IMR-90 (cell line): ENCODE measurements around the gene METTL1. TPM values are rescaled to one million over a fixed set of nuclear protein-coding genes. Genes with fewer than 3 reads are reported as not detected.

Experiments used
- ATAC-seq: fragments of 200-7000 bp; cut with Tn5 transposase; 2 replicates; pipeline ENCODE4 v1.9.1; 2020; ENCODE audit warnings: low read depth, mild to moderate bottlenecking, moderate library complexity
- BruUV-seq: library from RNA; stranded (reverse); fragments of 400-500 nt; replicated peaks from 2 replicates; lab custom pipeline; 2021; lab: Mats Ljungman, UMichigan
- CTCF ChIA-PET: fragments of 300-600 bp; formaldehyde crosslinking; extraction: SDS; loops from one replicate; lab custom pipeline; 2021; ENCODE audit warnings: antibody characterized with exemption; lab: Yijun Ruan, JAX
- POLR2A ChIA-PET: fragments of 300-600 bp; sonication (Branson Sonifier 250); formaldehyde crosslinking; loops from one replicate; lab custom pipeline; 2022; ENCODE audit warnings: antibody characterized with exemption; ENCODE audit not compliant: unreplicated experiment; lab: Charles Lee
- DNase-seq: peaks from one replicate; pipeline ENCODE4 v3.0.0; 2013
- H2AFZ ChIP-seq: replicated peaks from 2 replicates; pipeline ENCODE3; 2013; ENCODE audit warnings: low read length, mild to moderate bottlenecking; ENCODE audit not compliant: poor library complexity
- H2AK5ac ChIP-seq: 2 replicates; pipeline ENCODE4 v1.6.1; 2013; ENCODE audit warnings: low read depth, low read length, inconsistent platforms
- H2AK9ac ChIP-seq: replicated peaks from 2 replicates; pipeline ENCODE3; 2013; ENCODE audit warnings: mild to moderate bottlenecking, low read depth, low read length, moderate library complexity; ENCODE audit not compliant: poor library complexity
- H2BK120ac ChIP-seq: 2 replicates; pipeline ENCODE4 v1.6.1; 2013; ENCODE audit warnings: low read depth, low read length, inconsistent platforms
- H2BK15ac ChIP-seq: 3 replicates; pipeline ENCODE4 v1.6.1; 2013; ENCODE audit warnings: low read depth, low read length, inconsistent platforms
- H2BK20ac ChIP-seq: 2 replicates; pipeline ENCODE4 v1.6.1; 2013; ENCODE audit warnings: low read depth, mild to moderate bottlenecking, inconsistent platforms, low read length, moderate library complexity
- H2BK5ac ChIP-seq: 2 replicates; pipeline ENCODE4 v1.6.1; 2013; ENCODE audit warnings: mild to moderate bottlenecking, low read depth, low read length, inconsistent platforms; ENCODE audit not compliant: poor library complexity, severe bottlenecking
- H3K14ac ChIP-seq: replicated peaks from 2 replicates; pipeline ENCODE4 v1.6.1; 2013; ENCODE audit warnings: low read depth, low read length, inconsistent platforms
- H3K18ac ChIP-seq: 2 replicates; pipeline ENCODE4 v1.6.1; 2013; ENCODE audit warnings: low read depth, low read length, control low read depth
- H3K23ac ChIP-seq: 2 replicates; pipeline ENCODE4 v1.6.1; 2013; ENCODE audit warnings: low read depth, low read length, inconsistent platforms
- H3K27ac ChIP-seq: 2 replicates; pipeline ENCODE4 v1.5.1; 2013; ENCODE audit warnings: mild to moderate bottlenecking, control low read depth, low read length; ENCODE audit not compliant: insufficient read depth
- H3K27me3 ChIP-seq: 2 replicates; pipeline ENCODE4 v1.6.1; 2013; ENCODE audit warnings: low read length; ENCODE audit not compliant: control insufficient read depth, insufficient read depth
- H3K36me3 ChIP-seq: 2 replicates; pipeline ENCODE4 v1.6.1; 2013; ENCODE audit warnings: low read length, mixed read lengths; ENCODE audit not compliant: control insufficient read depth, insufficient read depth
- H3K4ac ChIP-seq: 2 replicates; pipeline ENCODE4 v1.6.1; 2013; ENCODE audit warnings: low read depth, low read length, inconsistent platforms
- H3K4me1 ChIP-seq: 2 replicates; pipeline ENCODE4 v1.6.1; 2013; ENCODE audit warnings: low read length, mixed read lengths; ENCODE audit not compliant: control insufficient read depth, insufficient read depth
- H3K4me2 ChIP-seq: 2 replicates; pipeline ENCODE4 v1.6.1; 2013; ENCODE audit warnings: low read depth, mild to moderate bottlenecking, control low read depth, low read length, moderate library complexity
- H3K4me3 ChIP-seq: 2 replicates; pipeline ENCODE4 v1.5.1; 2013; ENCODE audit warnings: low read depth, mild to moderate bottlenecking, control low read depth, low read length, moderate library complexity; ENCODE audit not compliant: insufficient read depth
- H3K56ac ChIP-seq: 2 replicates; pipeline ENCODE4 v1.6.1; 2013; ENCODE audit warnings: low read length, inconsistent platforms; ENCODE audit not compliant: insufficient read depth; ENCODE audit errors: extremely low read depth
- H3K79me1 ChIP-seq, 2 experiments: 2 replicates each; pipeline ENCODE4 v1.6.1; 2013; ENCODE audit warnings: low read length in 2 of 2, inconsistent platforms in 1 of 2, low read depth in 1 of 2
- H3K9ac ChIP-seq: 2 replicates; pipeline ENCODE4 v1.6.1; 2013; ENCODE audit warnings: low read depth, low read length, control low read depth
- H3K9me1 ChIP-seq: 2 replicates; pipeline ENCODE4 v1.6.1; 2013; ENCODE audit warnings: low read length, inconsistent platforms; ENCODE audit not compliant: insufficient read depth
- H3K9me3 ChIP-seq: 2 replicates; pipeline ENCODE4 v1.6.1; 2013; ENCODE audit warnings: low read length; ENCODE audit not compliant: control insufficient read depth, insufficient read depth
- H4K20me1 ChIP-seq: 2 replicates; pipeline ENCODE4 v1.6.1; 2013; ENCODE audit warnings: low read length, inconsistent platforms; ENCODE audit not compliant: insufficient read depth
- H4K5ac ChIP-seq: 2 replicates; pipeline ENCODE4 v1.6.1; 2013; ENCODE audit warnings: mild to moderate bottlenecking, low read depth, low read length, control low read depth
- H4K8ac ChIP-seq, 2 experiments: 2 replicates each; pipeline ENCODE4 v1.6.1; 2013; ENCODE audit warnings: low read depth in 2 of 2, low read length in 2 of 2, control low read depth in 1 of 2, inconsistent platforms in 1 of 2
- H4K91ac ChIP-seq: 2 replicates; pipeline ENCODE4 v1.6.1; 2013; ENCODE audit warnings: low read depth, low read length, inconsistent platforms; ENCODE audit not compliant: insufficient read depth
- BHLHE40 ChIP-seq: fragments of 150-350 bp; IDR thresholded peaks from 2 replicates; pipeline ENCODE4 v1.6.1; 2016; ENCODE audit warnings: mild to moderate bottlenecking, low read depth, low read length
- CTCF ChIP-seq: conservative IDR thresholded peaks from 2 replicates; pipeline ENCODE4 v1.5.1; 2012; ENCODE audit warnings: mild to moderate bottlenecking, low read depth, low read length, improper control_type of control experiment
- ELK1 ChIP-seq: fragments of 150-350 bp; IDR thresholded peaks from 2 replicates; pipeline ENCODE4 v1.6.1; 2016; ENCODE audit warnings: low read depth, mild to moderate bottlenecking, low read length, moderate library complexity, borderline replicate concordance
- FOS ChIP-seq: fragments of 150-350 bp; IDR thresholded peaks from 2 replicates; pipeline ENCODE4 v1.6.1; 2016; ENCODE audit warnings: low read depth, low read length
- MAZ ChIP-seq: IDR thresholded peaks from 2 replicates; pipeline ENCODE4 v1.6.1; 2012; ENCODE audit warnings: low read depth, mild to moderate bottlenecking, low read length, improper control_type of control experiment, moderate library complexity, borderline replicate concordance
- MXI1 ChIP-seq: IDR thresholded peaks from 2 replicates; pipeline ENCODE4 v1.6.1; 2012; ENCODE audit warnings: low read depth, mild to moderate bottlenecking, low read length, moderate library complexity, borderline replicate concordance
- NFE2L2 ChIP-seq: fragments of 150-350 bp; IDR thresholded peaks from 2 replicates; pipeline ENCODE4 v1.6.1; 2016; ENCODE audit warnings: low read depth, mild to moderate bottlenecking, low read length
- POLR2A ChIP-seq: IDR thresholded peaks from 2 replicates; pipeline ENCODE4 v1.6.1; 2012; ENCODE audit warnings: mild to moderate bottlenecking, low read depth, low read length
- SMC3 ChIP-seq: fragments of 150-350 bp; IDR thresholded peaks from 2 replicates; pipeline ENCODE4 v1.6.1; 2016; ENCODE audit warnings: low read depth, mild to moderate bottlenecking, antibody characterized with exemption, low read length, moderate library complexity
- USF2 ChIP-seq: fragments of 150-350 bp; IDR thresholded peaks from 2 replicates; pipeline ENCODE4 v1.6.1; 2017; ENCODE audit warnings: mild to moderate bottlenecking, antibody characterized with exemption, low read length, low read depth
- WGBS, 2 experiments: methylation state at CpG; one replicate each; pipeline versions ENCODE4 v1.1.5 to v1.1.7; 2013; ENCODE audit warnings: missing lambda C conversion rate in 2 of 2; ENCODE audit not compliant: insufficient read length in 1 of 2; ENCODE audit errors: extremely low coverage in 2 of 2; 5-methylcytosine and 5-hydroxymethylcytosine counted together
- dilution Hi-C: fragments of 300-500 bp; cut with HindIII; formaldehyde crosslinking; loops from one replicate; pipeline ENCODE4 v1.14.3; 2018; ENCODE audit warnings: low sequenced_read_pairs; ENCODE audit not compliant: unreplicated experiment
- in situ Hi-C: fragments of 300-500 bp; cut with MboI; formaldehyde crosslinking; loops from 3 replicates; pipeline ENCODE4 v1.14.3; 2019; ENCODE audit warnings: low sequenced_read_pairs, inconsistent platforms, mixed read lengths
- intact Hi-C: fragments of 100-400 bp; cut with micrococcal nuclease; formaldehyde crosslinking; loops from 2 replicates; pipeline ENCODE4 v1.10.0; 2022
- polyA plus RNA-seq, 3 experiments: library from polyadenylated mRNA; depleted of rRNA; stranded (reverse); fragments of >200 nt; gene quantifications; 2 replicates each; pipeline ENCODE4 v1.2.3, GENCODE V29; 2012; ENCODE audit warnings: low replicate concordance in 1 of 3
- total RNA-seq: library from RNA; depleted of rRNA; stranded (reverse); fragments of >200 nt; gene quantifications from 2 replicates; pipeline ENCODE4 v1.2.3, GENCODE V29; 2012

METTL1 gene
- total and polyA plus RNA-seq, 2 of the 4 experiments (the other 2 are of a cell fraction): 12.4 to 27.5 TPM

- no peak overlapping the region for H4K91ac ChIP-seq
- no peak overlapping the region for H4K8ac ChIP-seq
- no peak overlapping the region for H2AK9ac ChIP-seq
- DNase-seq (no peak), ATAC-seq (no peak)
- intact Hi-C loops: no loop called here
- 94% methylated on average over 3 of the region's 5 CpGs; no CpG with 5 or more reads in 1 of the 2 experiments for WGBS, 2 experiments
- no peak overlapping the region for H2BK15ac ChIP-seq
- no peaks in the 10 kb centered on the region for H3K79me1 ChIP-seq
- POLR2A ChIA-PET: no interaction called here
- no peak overlapping the region for H2AFZ ChIP-seq
- TF ChIP-seq NFE2L2 (no peak), CTCF (no peak), BHLHE40 (no peak), SMC3 (no peak), USF2 (no peak), POLR2A (no peak), MAZ (no peak), MXI1 (no peak), ELK1 (no peak), FOS (no peak)
- no peak overlapping the region for H3K14ac ChIP-seq
- in situ Hi-C loops: no loop called here
- H3K23ac ChIP-seq: no peak overlapping the region
- no peaks in the 10 kb centered on the region for H3K27me3 ChIP-seq
- no peak overlapping the region for H3K4me3 ChIP-seq
- dilution Hi-C loops: no loop called here
- peaks cover 3% of the 10 kb centered on the region; the same call in 1 of the 2 replicates for H3K4me1 ChIP-seq
- H3K4me2 ChIP-seq: no peak overlapping the region
- CTCF ChIA-PET: interaction anchor here (0.6 kb wide), 1 partner anchor 95 kb away, joined by 3 read pairs; no protein-coding TSS in a partner anchor
- H2AK5ac ChIP-seq: no peak overlapping the region
- H4K5ac ChIP-seq: no peak overlapping the region
- H3K27ac ChIP-seq: no peak overlapping the region
- H3K56ac ChIP-seq: no peak overlapping the region
- H3K9ac ChIP-seq: no peak overlapping the region
- H2BK5ac ChIP-seq: no peak overlapping the region
- no peaks in the 10 kb centered on the region for H3K9me3 ChIP-seq
- peaks cover 43% of the 10 kb centered on the region for H3K36me3 ChIP-seq
- no TSS peak for BruUV-seq
- H3K18ac ChIP-seq: no peak overlapping the region
- H2BK120ac ChIP-seq: no peak overlapping the region
- no peaks in the 10 kb centered on the region; the same call in 1 of the 2 replicates for H4K20me1 ChIP-seq
- peaks cover 7% of the 10 kb centered on the region for H3K9me1 ChIP-seq
- H2BK20ac ChIP-seq: no peak overlapping the region
- H3K4ac ChIP-seq: no peak overlapping the region
These were observed 36.4 kb upstream of the METTL1 start for GRCh38 chr12:57808351-57808750.
